Tibial nerve (tissue), 3 donors: Measurements from ENCODE around the gene LIN7A.

ENCODE experiments used
- POLR2A ChIP-seq, 2 donors: fragments of 450-650 bp; IDR thresholded peaks; one replicate each; pipeline ENCODE4 v1.6.1; 2017; ENCODE audit warnings: antibody characterized with exemption in 2 of 2, mild to moderate bottlenecking in 2 of 2, moderate library complexity in 2 of 2
- TF ChIP-seq, protein P1 (sequence below), 5 experiments: fragments of 200-600 bp in 3 of 5; fragments of 450-650 bp in 2 of 5; sonication (generic) in 3 of 5; IDR thresholded peaks; one replicate each; pipeline ENCODE4 v1.5.1; 2016 to 2019; ENCODE audit warnings: antibody characterized with exemption in 5 of 5, mild to moderate bottlenecking in 3 of 5, moderate library complexity in 2 of 5

DNA sequence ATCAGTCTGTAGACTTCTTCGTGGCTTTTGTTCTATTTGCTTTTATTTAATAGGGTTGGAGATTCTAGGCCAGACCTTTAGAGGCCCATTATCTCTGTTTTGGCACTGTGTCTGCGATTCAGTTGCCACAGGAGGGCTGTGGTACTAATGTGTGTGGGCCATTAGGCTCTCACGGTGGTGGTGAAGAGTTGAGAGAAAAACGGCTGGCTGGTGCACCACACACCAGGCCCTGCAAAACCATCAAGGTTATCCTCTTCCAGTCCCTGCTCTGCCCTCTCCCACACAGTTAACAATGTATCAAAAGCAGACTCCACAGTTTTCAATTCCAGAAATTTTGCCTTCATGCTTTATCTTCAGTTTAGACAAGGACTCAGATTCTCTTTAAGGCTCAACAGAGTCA is 123.3 kb downstream of the LIN7A start:
- TF ChIP-seq, protein P1, sequence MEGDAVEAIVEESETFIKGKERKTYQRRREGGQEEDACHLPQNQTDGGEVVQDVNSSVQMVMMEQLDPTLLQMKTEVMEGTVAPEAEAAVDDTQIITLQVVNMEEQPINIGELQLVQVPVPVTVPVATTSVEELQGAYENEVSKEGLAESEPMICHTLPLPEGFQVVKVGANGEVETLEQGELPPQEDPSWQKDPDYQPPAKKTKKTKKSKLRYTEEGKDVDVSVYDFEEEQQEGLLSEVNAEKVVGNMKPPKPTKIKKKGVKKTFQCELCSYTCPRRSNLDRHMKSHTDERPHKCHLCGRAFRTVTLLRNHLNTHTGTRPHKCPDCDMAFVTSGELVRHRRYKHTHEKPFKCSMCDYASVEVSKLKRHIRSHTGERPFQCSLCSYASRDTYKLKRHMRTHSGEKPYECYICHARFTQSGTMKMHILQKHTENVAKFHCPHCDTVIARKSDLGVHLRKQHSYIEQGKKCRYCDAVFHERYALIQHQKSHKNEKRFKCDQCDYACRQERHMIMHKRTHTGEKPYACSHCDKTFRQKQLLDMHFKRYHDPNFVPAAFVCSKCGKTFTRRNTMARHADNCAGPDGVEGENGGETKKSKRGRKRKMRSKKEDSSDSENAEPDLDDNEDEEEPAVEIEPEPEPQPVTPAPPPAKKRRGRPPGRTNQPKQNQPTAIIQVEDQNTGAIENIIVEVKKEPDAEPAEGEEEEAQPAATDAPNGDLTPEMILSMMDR (IDR thresholded peaks at IDR 0.05) = no peak
- TF ChIP-seq POLR2A (IDR thresholded peaks at IDR 0.05) = no peak
